HepG2 (cell line): ENCODE measurements around the gene MRPS34. TPM values are rescaled to one million over a fixed set of nuclear protein-coding genes. Genes with fewer than 3 reads are reported as not detected.
A peak's percentile ranks its signal among the peaks of the same experiment; 100 is the strongest.

Experiments
- CREB1 ChIP-seq, 2 experiments: fragments of 450-650 bp in 1 of 2; IDR thresholded peaks; 2 replicates each; pipeline ENCODE4 v1.6.1; 2016 to 2017; ENCODE audit warnings: control low read depth in 1 of 2, mild to moderate bottlenecking in 1 of 2, missing compliant biosample characterization in 1 of 2, missing genetic modification characterization in 1 of 2
- GABPB1 ChIP-seq: IDR thresholded peaks from 2 replicates; pipeline ENCODE4 v1.6.1; 2016; ENCODE audit warnings: mild to moderate bottlenecking, missing genetic modification reagents, moderate library complexity, missing compliant biosample characterization
- IRF2 ChIP-seq: IDR thresholded peaks from 2 replicates; pipeline ENCODE4 v1.6.1; 2018; ENCODE audit warnings: missing genetic modification reagents, missing compliant biosample characterization
- KAT2B ChIP-seq: fragments of 150-350 bp; IDR thresholded peaks from 2 replicates; pipeline ENCODE4 v1.6.1; 2014; ENCODE audit warnings: low read depth, low read length, borderline replicate concordance
- KDM4B ChIP-seq: sonication (generic); formaldehyde crosslinking; IDR thresholded peaks from 2 replicates; pipeline ENCODE4 v1.4.0; 2020; ENCODE audit warnings: missing genetic modification reagents
- KDM5A ChIP-seq: fragments of 200-600 bp; sonication (generic); IDR thresholded peaks from 2 replicates; pipeline ENCODE4 v1.7.0; 2018; ENCODE audit warnings: antibody characterized with exemption, mild to moderate bottlenecking, low read length, borderline replicate concordance
- MAF1 ChIP-seq: sonication (generic); formaldehyde crosslinking; IDR thresholded peaks from 2 replicates; pipeline ENCODE4 v1.5.0; 2020; ENCODE audit warnings: missing genetic modification reagents, borderline replicate concordance
- MED8 ChIP-seq: sonication (generic); formaldehyde crosslinking; IDR thresholded peaks from 2 replicates; pipeline ENCODE4 v1.8.1; 2023; ENCODE audit warnings: mild to moderate bottlenecking, missing genetic modification reagents; ENCODE audit not compliant: insufficient replicate concordance
- POLR2A ChIP-seq, 2 experiments: IDR thresholded peaks; 2 replicates each; pipeline ENCODE4 v1.6.1; 2011; ENCODE audit warnings: low read depth in 2 of 2, low read length in 2 of 2, mild to moderate bottlenecking in 1 of 2, moderate library complexity in 1 of 2; ENCODE audit not compliant: insufficient read depth in 1 of 2
- RAD21 ChIP-seq: fragments of 450-650 bp; formaldehyde crosslinking; IDR thresholded peaks from 2 replicates; pipeline ENCODE4 v1.5.0; 2020; ENCODE audit warnings: mild to moderate bottlenecking
- RBAK ChIP-seq: sonication (generic); formaldehyde crosslinking; IDR thresholded peaks from 2 replicates; pipeline ENCODE4 v1.5.1; 2020; ENCODE audit warnings: mild to moderate bottlenecking, missing genetic modification reagents
- RBFOX2 ChIP-seq: fragments of 200-400 bp; formaldehyde crosslinking; IDR thresholded peaks from 2 replicates; pipeline ENCODE4 v1.6.1; 2017; ENCODE audit warnings: low read depth, mild to moderate bottlenecking, low read length
- ZFP41 ChIP-seq: sonication (generic); formaldehyde crosslinking; IDR thresholded peaks from 2 replicates; pipeline ENCODE4 v1.4.0; 2020; ENCODE audit warnings: mild to moderate bottlenecking, missing genetic modification reagents, borderline replicate concordance
- ZFP62 ChIP-seq: sonication (generic); formaldehyde crosslinking; IDR thresholded peaks from 2 replicates; pipeline ENCODE4 v1.4.0; 2020; ENCODE audit warnings: missing genetic modification reagents
- ZFY ChIP-seq: sonication (generic); formaldehyde crosslinking; IDR thresholded peaks from 2 replicates; pipeline ENCODE4 v1.4.0; 2020; ENCODE audit warnings: missing genetic modification reagents
- polyA plus RNA-seq, 8 experiments: library from polyadenylated mRNA; depleted of rRNA in 3 of 8; stranded (reverse) in 7 of 8; unstranded in 1 of 8; fragments of >200 nt; fragmentation: Illumina TruSeq in 4 of 8; extraction: Trizol in 4 of 8; gene quantifications; 2 replicates each; pipeline versions ENCODE4 v1.2.1 to v1.2.3, GENCODE V29; 2011 to 2016; ENCODE audit warnings: low read depth in 4 of 8, missing spikeins in 1 of 8, mixed read lengths in 1 of 8; ENCODE audit not compliant: insufficient read depth in 1 of 8
- total RNA-seq, 5 experiments: library from RNA; depleted of rRNA; stranded (reverse); fragments of >200 nt; fragmentation: Illumina TruSeq; extraction: Trizol; gene quantifications; 2 replicates each; pipeline ENCODE4 v1.2.3, GENCODE V29; 2016; ENCODE audit warnings: low read depth in 1 of 5
- TF ChIP-seq, protein P1 (sequence below): sonication (generic); formaldehyde crosslinking; IDR thresholded peaks from 2 replicates; pipeline ENCODE4 v1.9.0; 2021; ENCODE audit warnings: mild to moderate bottlenecking, missing genetic modification reagents
- TF ChIP-seq, protein P2 (sequence below): sonication (generic); formaldehyde crosslinking; IDR thresholded peaks from 2 replicates; pipeline ENCODE4 v1.4.0; 2020; ENCODE audit warnings: missing genetic modification reagents
- TF ChIP-seq, protein P3 (sequence below): sonication (generic); formaldehyde crosslinking; IDR thresholded peaks from 2 replicates; pipeline ENCODE4 v1.5.0; 2020; ENCODE audit warnings: mild to moderate bottlenecking, missing genetic modification reagents

Gene MRPS34
- total and polyA plus RNA-seq, 2 of the 13 experiments (the other 11 are each of a cell fraction or from before 2014, with no cell fraction given), result 63.5 to 131 TPM

DNA sequence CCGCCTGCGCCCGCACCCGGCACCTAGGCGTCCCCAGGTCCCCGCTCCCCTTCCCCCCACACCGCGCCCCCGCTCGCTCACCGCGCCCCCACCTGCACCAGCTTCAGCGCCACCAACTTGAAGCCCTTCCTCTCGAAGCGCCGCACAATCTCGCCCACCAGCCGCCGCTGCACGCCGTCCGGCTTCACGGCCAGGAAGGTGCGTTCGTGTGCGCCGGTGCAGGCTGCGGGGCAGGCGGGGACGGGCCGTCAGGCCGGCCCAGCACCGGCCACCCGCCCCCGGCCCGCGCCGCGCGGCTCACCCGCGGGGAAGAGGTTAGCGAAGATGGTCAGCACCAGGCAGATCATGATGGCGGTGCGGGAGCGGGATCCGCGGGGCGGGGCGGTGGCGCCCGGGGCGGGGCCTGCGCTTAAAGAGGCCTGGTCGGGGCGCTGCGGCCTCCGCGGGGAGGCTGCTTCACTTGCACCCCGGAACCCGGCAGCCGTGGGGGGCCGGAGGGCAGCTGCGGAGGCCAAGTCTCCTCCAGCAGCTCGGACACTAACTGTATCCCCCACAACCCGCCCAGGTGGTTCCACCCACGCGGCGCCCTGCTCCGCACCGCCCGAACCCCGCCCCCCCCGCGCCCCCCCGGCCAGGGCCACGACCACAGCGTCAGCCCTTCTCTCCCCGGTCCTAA is 1.6 kb downstream of the MRPS34 start, which contains the start of gene NME3 (continued):
- TF ChIP-seq CREB1 (IDR thresholded peaks at IDR 0.05) (no peak), CREB1 (CRISPR knock-in tag; IDR thresholded peaks at IDR 0.05) (no peak), KAT2B (no peak), RAD21 (CRISPR knock-in tag) (0 out of 2 replicates have a peak, but pooled peaks have one; percentile 28), RBAK (no peak), GABPB1 (CRISPR knock-in tag) (peak; percentile 24; the same call in 1 of the 2 replicates), KDM4B (no peak), ZFY (CRISPR knock-in tag) (peak; percentile 31; the same call in 1 of the 2 replicates), IRF2 (no peak), RBFOX2 (peak; percentile 60), MAF1 (no peak), KDM5A (no peak), ZFP41 (CRISPR knock-in tag) (no peak), POLR2A (IDR thresholded peaks at IDR 0.05; ENCODE audit: insufficient read depth in 1 of 2, low read depth in 2 of 2, low read length in 2 of 2) (peak in 1 of 2 experiments; percentile 38; a peak in 1 of 4 replicates), MED8 (CRISPR knock-in tag) (no peak), ZFP62 (CRISPR knock-in tag) (no peak)
- TF ChIP-seq, protein P1, sequence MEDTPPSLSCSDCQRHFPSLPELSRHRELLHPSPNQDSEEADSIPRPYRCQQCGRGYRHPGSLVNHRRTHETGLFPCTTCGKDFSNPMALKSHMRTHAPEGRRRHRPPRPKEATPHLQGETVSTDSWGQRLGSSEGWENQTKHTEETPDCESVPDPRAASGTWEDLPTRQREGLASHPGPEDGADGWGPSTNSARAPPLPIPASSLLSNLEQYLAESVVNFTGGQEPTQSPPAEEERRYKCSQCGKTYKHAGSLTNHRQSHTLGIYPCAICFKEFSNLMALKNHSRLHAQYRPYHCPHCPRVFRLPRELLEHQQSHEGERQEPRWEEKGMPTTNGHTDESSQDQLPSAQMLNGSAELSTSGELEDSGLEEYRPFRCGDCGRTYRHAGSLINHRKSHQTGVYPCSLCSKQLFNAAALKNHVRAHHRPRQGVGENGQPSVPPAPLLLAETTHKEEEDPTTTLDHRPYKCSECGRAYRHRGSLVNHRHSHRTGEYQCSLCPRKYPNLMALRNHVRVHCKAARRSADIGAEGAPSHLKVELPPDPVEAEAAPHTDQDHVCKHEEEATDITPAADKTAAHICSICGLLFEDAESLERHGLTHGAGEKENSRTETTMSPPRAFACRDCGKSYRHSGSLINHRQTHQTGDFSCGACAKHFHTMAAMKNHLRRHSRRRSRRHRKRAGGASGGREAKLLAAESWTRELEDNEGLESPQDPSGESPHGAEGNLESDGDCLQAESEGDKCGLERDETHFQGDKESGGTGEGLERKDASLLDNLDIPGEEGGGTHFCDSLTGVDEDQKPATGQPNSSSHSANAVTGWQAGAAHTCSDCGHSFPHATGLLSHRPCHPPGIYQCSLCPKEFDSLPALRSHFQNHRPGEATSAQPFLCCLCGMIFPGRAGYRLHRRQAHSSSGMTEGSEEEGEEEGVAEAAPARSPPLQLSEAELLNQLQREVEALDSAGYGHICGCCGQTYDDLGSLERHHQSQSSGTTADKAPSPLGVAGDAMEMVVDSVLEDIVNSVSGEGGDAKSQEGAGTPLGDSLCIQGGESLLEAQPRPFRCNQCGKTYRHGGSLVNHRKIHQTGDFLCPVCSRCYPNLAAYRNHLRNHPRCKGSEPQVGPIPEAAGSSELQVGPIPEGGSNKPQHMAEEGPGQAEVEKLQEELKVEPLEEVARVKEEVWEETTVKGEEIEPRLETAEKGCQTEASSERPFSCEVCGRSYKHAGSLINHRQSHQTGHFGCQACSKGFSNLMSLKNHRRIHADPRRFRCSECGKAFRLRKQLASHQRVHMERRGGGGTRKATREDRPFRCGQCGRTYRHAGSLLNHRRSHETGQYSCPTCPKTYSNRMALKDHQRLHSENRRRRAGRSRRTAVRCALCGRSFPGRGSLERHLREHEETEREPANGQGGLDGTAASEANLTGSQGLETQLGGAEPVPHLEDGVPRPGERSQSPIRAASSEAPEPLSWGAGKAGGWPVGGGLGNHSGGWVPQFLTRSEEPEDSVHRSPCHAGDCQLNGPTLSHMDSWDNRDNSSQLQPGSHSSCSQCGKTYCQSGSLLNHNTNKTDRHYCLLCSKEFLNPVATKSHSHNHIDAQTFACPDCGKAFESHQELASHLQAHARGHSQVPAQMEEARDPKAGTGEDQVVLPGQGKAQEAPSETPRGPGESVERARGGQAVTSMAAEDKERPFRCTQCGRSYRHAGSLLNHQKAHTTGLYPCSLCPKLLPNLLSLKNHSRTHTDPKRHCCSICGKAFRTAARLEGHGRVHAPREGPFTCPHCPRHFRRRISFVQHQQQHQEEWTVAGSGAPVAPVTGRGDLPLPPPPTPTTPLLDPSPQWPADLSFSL, result no peak
- TF ChIP-seq, protein P2, sequence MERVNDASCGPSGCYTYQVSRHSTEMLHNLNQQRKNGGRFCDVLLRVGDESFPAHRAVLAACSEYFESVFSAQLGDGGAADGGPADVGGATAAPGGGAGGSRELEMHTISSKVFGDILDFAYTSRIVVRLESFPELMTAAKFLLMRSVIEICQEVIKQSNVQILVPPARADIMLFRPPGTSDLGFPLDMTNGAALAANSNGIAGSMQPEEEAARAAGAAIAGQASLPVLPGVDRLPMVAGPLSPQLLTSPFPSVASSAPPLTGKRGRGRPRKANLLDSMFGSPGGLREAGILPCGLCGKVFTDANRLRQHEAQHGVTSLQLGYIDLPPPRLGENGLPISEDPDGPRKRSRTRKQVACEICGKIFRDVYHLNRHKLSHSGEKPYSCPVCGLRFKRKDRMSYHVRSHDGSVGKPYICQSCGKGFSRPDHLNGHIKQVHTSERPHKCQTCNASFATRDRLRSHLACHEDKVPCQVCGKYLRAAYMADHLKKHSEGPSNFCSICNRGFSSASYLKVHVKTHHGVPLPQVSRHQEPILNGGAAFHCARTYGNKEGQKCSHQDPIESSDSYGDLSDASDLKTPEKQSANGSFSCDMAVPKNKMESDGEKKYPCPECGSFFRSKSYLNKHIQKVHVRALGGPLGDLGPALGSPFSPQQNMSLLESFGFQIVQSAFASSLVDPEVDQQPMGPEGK (CRISPR knock-in tag), result peak; percentile 47
- TF ChIP-seq, protein P3, sequence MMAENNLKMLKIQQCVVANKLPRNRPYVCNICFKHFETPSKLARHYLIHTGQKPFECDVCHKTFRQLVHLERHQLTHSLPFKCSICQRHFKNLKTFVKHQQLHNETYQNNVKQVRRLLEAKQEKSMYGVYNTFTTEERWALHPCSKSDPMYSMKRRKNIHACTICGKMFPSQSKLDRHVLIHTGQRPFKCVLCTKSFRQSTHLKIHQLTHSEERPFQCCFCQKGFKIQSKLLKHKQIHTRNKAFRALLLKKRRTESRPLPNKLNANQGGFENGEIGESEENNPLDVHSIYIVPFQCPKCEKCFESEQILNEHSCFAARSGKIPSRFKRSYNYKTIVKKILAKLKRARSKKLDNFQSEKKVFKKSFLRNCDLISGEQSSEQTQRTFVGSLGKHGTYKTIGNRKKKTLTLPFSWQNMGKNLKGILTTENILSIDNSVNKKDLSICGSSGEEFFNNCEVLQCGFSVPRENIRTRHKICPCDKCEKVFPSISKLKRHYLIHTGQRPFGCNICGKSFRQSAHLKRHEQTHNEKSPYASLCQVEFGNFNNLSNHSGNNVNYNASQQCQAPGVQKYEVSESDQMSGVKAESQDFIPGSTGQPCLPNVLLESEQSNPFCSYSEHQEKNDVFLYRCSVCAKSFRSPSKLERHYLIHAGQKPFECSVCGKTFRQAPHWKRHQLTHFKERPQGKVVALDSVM (CRISPR knock-in tag), result peak; percentile 68; the same call in 1 of the 2 replicates
